ENCODE measurements around the gene ZNF350. TPM values are rescaled to one million over a fixed set of nuclear protein-coding genes. Genes with fewer than 3 reads are reported as not detected.
"Not testable (repeated sequence)": the region's sequence is repeated elsewhere in the genome, so short reads cannot be mapped to it uniquely, and the experiment has no call there.

The ZNF350 gene
- total and polyA plus RNA-seq, 2 experiments from 2014 or later = 7.3 to 7.5 TPM

DNA sequence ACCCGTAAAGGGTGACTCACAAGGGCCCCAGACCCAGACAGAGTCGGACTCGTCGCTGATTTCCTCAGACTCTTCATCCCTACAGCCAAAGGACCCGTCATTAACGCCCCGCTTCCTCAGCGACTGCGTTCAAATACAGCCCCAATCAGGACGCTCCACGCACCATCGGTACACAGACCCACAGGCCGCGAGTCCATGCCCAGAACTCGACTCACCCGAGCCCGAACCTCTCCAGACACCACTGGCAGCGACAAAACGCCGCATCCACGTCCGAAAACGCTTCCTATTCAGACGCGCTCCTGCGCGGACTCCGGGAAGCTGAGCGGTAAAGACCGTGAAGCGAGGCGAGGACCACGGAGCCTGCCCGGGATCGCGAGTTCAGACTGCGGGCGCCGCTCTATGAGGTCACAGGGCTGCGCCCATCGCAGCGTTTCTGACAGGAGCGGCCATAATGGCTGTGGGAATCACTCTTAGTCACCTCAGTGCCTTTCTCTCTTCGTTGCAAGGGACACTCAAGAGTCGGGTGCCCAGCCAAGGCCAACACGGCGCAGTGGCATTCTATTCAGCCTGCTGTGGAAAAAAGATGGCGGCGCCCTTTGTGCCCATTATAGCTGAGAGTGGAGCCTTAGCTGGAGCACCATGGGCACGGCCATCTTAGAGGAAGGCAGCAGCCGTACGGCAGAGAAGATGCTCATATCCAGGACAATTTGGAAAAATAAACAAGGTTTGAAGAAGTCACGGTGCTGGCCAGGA is 41.6 kb upstream of the ZNF350 start, which contains the start of gene ZNF614:
Gene ZNF614, minus strand, starts transcription at position 353 of the 753 bp plus-strand sequence. CDS start 2,634 bp downstream, outside the sequence.
- peak; percentile 97 for DNase-seq

DNA sequence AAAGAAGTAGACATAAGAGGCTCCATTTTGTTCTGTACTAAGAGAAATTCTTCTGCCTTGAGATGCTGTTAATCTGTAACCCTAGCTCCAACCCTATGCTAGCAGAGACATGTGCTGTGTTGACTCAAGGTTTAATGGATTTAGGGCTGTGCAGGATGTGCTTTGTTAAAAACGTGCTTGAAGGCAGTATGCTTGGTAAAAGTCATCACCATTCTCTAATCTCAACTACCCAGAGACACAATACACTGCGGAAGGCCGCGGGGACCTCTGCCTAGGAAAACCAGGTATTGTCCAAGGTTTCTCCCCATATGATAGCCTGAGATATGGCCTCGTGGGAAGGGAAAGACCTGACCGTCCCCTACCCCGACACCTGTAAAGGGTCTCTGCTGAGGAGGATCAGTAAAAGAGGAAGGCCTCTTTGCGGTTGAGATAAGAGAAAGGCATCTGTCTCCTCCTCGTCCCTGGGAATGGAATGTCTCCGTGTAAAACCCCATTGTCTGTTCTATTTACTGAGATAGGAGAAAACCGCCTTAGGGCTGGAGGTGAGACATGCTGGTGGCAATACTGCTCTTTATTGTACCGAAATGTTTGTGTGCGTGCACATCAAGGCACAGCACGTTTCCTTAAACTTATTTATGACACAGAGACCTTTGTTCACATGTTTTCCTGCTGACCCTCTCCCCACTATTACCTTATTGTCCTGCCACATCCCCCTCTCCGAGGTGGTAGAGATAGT is 39.8 kb upstream of the ZNF350 start:
- Histone ChIP-seq H3K79me2 (ENCODE audit: insufficient read depth) (peaks cover 38% of the 10 kb centered on the region), H3K36me3 (ENCODE audit: low read depth) (peaks cover 29% of the 10 kb centered on the region), H3F3A (ENCODE audit: insufficient read depth) (peaks cover 15% of the 10 kb centered on the region)
- H3K4me1 ChIP-seq (ENCODE audit: insufficient read depth); in situ Hi-C loops (cut with MboI); H3K27me3 ChIP-seq (replicated peaks; ENCODE audit: insufficient read depth); H3K9me3 ChIP-seq (ENCODE audit: low read depth); H2AFZ ChIP-seq; H4K20me1 ChIP-seq (ENCODE audit: insufficient read depth); DNase-seq; H3K9me2 ChIP-seq (ENCODE audit: insufficient read depth); H3K27ac ChIP-seq; H3K4me3 ChIP-seq; H3K4me2 ChIP-seq (ENCODE audit: unreplicated experiment); H3K9ac ChIP-seq: not testable (repeated sequence)
- WGBS, 2 experiments (ENCODE audit: low coverage in 1 of 2, low lambda C conversion rate in 2 of 2, missing lambda C conversion rate in 2 of 2) = 90 to 92% methylated on average over 15 of the region's 15 CpGs

More for the DNA sequence above, 41.6 kb upstream of the ZNF350 start, which contains the start of gene ZNF614:
- Histone ChIP-seq H4K20me1 (ENCODE audit: insufficient read depth) (no peaks in the 10 kb centered on the region), H3K9me2 (ENCODE audit: insufficient read depth) (no peaks in the 10 kb centered on the region), H3K27ac (peak within 1 kb of the TSS; percentile 92), H3K9me3 (ENCODE audit: low read depth) (peaks cover 2% of the 10 kb centered on the region), H3K36me3 (ENCODE audit: low read depth) (peaks cover 35% of the 10 kb centered on the region), H3K9ac (peak within 1 kb of the TSS; percentile 97), H3K4me2 (ENCODE audit: unreplicated experiment) (peak within 1 kb of the TSS; percentile 72), H3K4me1 (ENCODE audit: insufficient read depth) (peaks cover 8% of the 10 kb centered on the region; the same call in 1 of the 2 replicates), H3K27me3 (replicated peaks; ENCODE audit: insufficient read depth) (no peaks in the 10 kb centered on the region), H2AFZ (peak within 1 kb of the TSS; percentile 89), H3K4me3 (peak within 1 kb of the TSS; percentile 92), H3K79me2 (ENCODE audit: insufficient read depth) (peaks cover 30% of the 10 kb centered on the region), H3F3A (ENCODE audit: insufficient read depth) (peaks cover 15% of the 10 kb centered on the region)
- in situ Hi-C loops (cut with MboI) = no loop called here
- TF ChIP-seq EZH2phosphoT487 (IDR thresholded peaks at IDR 0.05; ENCODE audit: insufficient read depth, low read depth) = no peak
- no peak for TF ChIP-seq EZH2 (IDR thresholded peaks at IDR 0.05; ENCODE audit: insufficient read depth, poor library complexity, severe bottlenecking)
- 1 to 2% methylated on average over 46 to 53 of the region's 53 CpGs for WGBS, 2 experiments (ENCODE audit: low coverage in 1 of 2, low lambda C conversion rate in 2 of 2, missing lambda C conversion rate in 2 of 2)

DNA sequence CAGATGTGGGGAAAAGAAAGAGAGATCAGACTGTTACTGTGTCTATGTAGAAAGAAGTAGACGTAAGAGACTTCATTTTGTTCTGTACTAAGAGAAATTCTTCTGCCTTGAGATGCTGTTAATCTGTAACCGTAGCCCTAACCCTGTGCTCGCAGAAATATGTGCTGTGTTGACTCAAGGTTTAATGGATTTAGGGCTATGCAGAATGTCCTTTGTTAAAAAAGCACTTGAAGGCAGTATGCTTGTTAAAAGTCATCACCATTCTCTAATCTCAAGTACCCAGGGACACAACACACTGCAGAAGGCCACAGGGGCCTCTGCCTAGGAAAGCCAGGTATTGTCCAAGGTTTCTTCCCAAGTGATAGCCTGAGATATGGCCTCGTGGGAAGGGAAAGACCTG is 37.8 kb upstream of the ZNF350 start:
- H2AFZ ChIP-seq; H4K20me1 ChIP-seq (ENCODE audit: insufficient read depth); H3K4me1 ChIP-seq (ENCODE audit: insufficient read depth); H3K4me2 ChIP-seq (ENCODE audit: unreplicated experiment); H3K9me3 ChIP-seq (ENCODE audit: low read depth); DNase-seq; H3K27me3 ChIP-seq (replicated peaks; ENCODE audit: insufficient read depth); H3K4me3 ChIP-seq; in situ Hi-C loops (cut with MboI); H3K27ac ChIP-seq; H3K9me2 ChIP-seq (ENCODE audit: insufficient read depth); H3K9ac ChIP-seq: not testable (repeated sequence)
- peaks cover 58% of the 10 kb centered on the region for H3K79me2 ChIP-seq (ENCODE audit: insufficient read depth)
- H3F3A ChIP-seq (ENCODE audit: insufficient read depth) = peaks cover 11% of the 10 kb centered on the region; the same call in 1 of the 2 replicates
- WGBS, 2 experiments (ENCODE audit: low coverage in 1 of 2, low lambda C conversion rate in 2 of 2, missing lambda C conversion rate in 2 of 2) = 96 to 98% methylated on average over 4 of the region's 4 CpGs
- peaks cover 38% of the 10 kb centered on the region for H3K36me3 ChIP-seq (ENCODE audit: low read depth)

- Histone ChIP-seq H3K9ac (no peak overlapping the region), H3K27ac (no peak overlapping the region), H3K27me3 (replicated peaks; ENCODE audit: insufficient read depth) (no peaks in the 10 kb centered on the region), H4K20me1 (ENCODE audit: insufficient read depth) (no peaks in the 10 kb centered on the region), H3F3A (ENCODE audit: insufficient read depth) (no peaks in the 10 kb centered on the region), H3K36me3 (ENCODE audit: low read depth) (peaks cover 58% of the 10 kb centered on the region), H3K9me3 (ENCODE audit: low read depth) (no peaks in the 10 kb centered on the region), H3K4me2 (ENCODE audit: unreplicated experiment) (no peak overlapping the region), H3K9me2 (ENCODE audit: insufficient read depth) (no peaks in the 10 kb centered on the region), H3K79me2 (ENCODE audit: insufficient read depth) (peaks cover 52% of the 10 kb centered on the region), H2AFZ (no peak overlapping the region), H3K4me3 (no peak overlapping the region), H3K4me1 (ENCODE audit: insufficient read depth) (peaks cover under 1% of the 10 kb centered on the region; the same call in 1 of the 2 replicates)
- in situ Hi-C loops (cut with MboI) = no loop called here
- 97 to 98% methylated on average over 15 of the region's 15 CpGs for WGBS, 2 experiments (ENCODE audit: low coverage in 1 of 2, low lambda C conversion rate in 2 of 2, missing lambda C conversion rate in 2 of 2)
- no peak for TF ChIP-seq EZH2 (IDR thresholded peaks at IDR 0.05; ENCODE audit: insufficient read depth, poor library complexity, severe bottlenecking)
- no peak for TF ChIP-seq EZH2phosphoT487 (IDR thresholded peaks at IDR 0.05; ENCODE audit: insufficient read depth, low read depth)
- DNase-seq = no peak
Observed at GRCh38 chr19:52022193-52022592, 35.6 kb upstream of the ZNF350 start.
